C4-2B (cell line): ENCODE measurements around the gene FGB.

Experiments used
- CTCF ChIP-seq: fragments of 450-650 bp; conservative IDR thresholded peaks from 2 replicates; pipeline ENCODE4 v1.5.1; 2017; ENCODE audit warnings: mild to moderate bottlenecking
- ZFX ChIP-seq: fragments of 450-650 bp; IDR thresholded peaks from 2 replicates; pipeline ENCODE4 v1.6.1; 2017

- TF ChIP-seq CTCF = no peak
- TF ChIP-seq ZFX = no peak
Observed at GRCh38 chr4:154565704-154566103, 2.9 kb downstream of the FGB start.
